Panc1 (cell line): ENCODE measurements around the gene PPP4R2. TPM values are rescaled to one million over a fixed set of nuclear protein-coding genes. Genes with fewer than 3 reads are reported as not detected.

ENCODE experiments used
- ATAC-seq: fragments of 200-7000 bp; cut with Tn5 transposase; 2 replicates; pipeline ENCODE4 v1.9.1; 2020; ENCODE audit warnings: mild to moderate bottlenecking, moderate library complexity
- BruUV-seq: library from RNA; stranded (reverse); fragments of 400-500 nt; replicated peaks from 2 replicates; lab custom pipeline; 2021; lab: Mats Ljungman, UMichigan
- CTCF ChIA-PET: fragments of 300-600 bp; sonication (Branson Sonifier 250); formaldehyde crosslinking; loops from one replicate; lab custom pipeline; 2022; ENCODE audit warnings: antibody characterized with exemption; lab: Charles Lee
- POLR2A ChIA-PET: fragments of 300-600 bp; sonication (Branson Sonifier 250); formaldehyde crosslinking; loops from one replicate; lab custom pipeline; 2022; ENCODE audit warnings: antibody characterized with exemption; lab: Charles Lee
- DNase-seq: peaks from one replicate; pipeline ENCODE4 v3.0.0-alpha.2; 2010; ENCODE audit warnings: low read depth, low spot score
- H3K27ac ChIP-seq: 2 replicates; pipeline ENCODE4 v1.5.1; 2011; ENCODE audit warnings: mild to moderate bottlenecking, low read length, inconsistent platforms
- H3K27me3 ChIP-seq: fragments of 200-500 bp; sonication (Bioruptor generic); 2 replicates; pipeline ENCODE4 v1.6.0; 2014; ENCODE audit warnings: low read length, inconsistent platforms; ENCODE audit not compliant: control insufficient read depth, insufficient read depth
- H3K36me3 ChIP-seq: fragments of 200-500 bp; sonication (Bioruptor generic); 2 replicates; pipeline ENCODE4 v1.5.1; 2014; ENCODE audit warnings: inconsistent platforms, mild to moderate bottlenecking, low read length, moderate library complexity; ENCODE audit not compliant: control insufficient read depth, insufficient read depth
- H3K4me1 ChIP-seq: 2 replicates; pipeline ENCODE4 v1.5.1; 2011; ENCODE audit warnings: inconsistent platforms, mild to moderate bottlenecking, low read length, moderate library complexity; ENCODE audit not compliant: control insufficient read depth, insufficient read depth
- H3K4me3 ChIP-seq, 2 experiments: 2 replicates each; pipeline ENCODE4 v1.5.1; 2011 to 2012; ENCODE audit warnings: low read depth in 2 of 2, low read length in 2 of 2, mild to moderate bottlenecking in 2 of 2, inconsistent platforms in 1 of 2, moderate library complexity in 1 of 2
- H3K9me3 ChIP-seq: fragments of 200-500 bp; sonication (Bioruptor generic); 2 replicates; pipeline ENCODE4 v1.5.1; 2014; ENCODE audit warnings: low read depth, mild to moderate bottlenecking, inconsistent platforms, low read length, moderate library complexity; ENCODE audit not compliant: control insufficient read depth, insufficient read depth
- POLR2AphosphoS5 ChIP-seq: IDR thresholded peaks from 2 replicates; pipeline ENCODE4 v1.6.1; 2012; ENCODE audit warnings: mild to moderate bottlenecking, low read depth, low read length, moderate library complexity
- SIN3A ChIP-seq: IDR thresholded peaks from 2 replicates; pipeline ENCODE4 v1.6.1; 2012; ENCODE audit warnings: low read depth, mild to moderate bottlenecking, low read length, moderate library complexity, borderline replicate concordance; ENCODE audit not compliant: insufficient read depth
- TCF7L2 ChIP-seq: IDR thresholded peaks from 2 replicates; pipeline ENCODE4 v1.6.1; 2011; ENCODE audit warnings: mild to moderate bottlenecking, low read depth, low read length, inconsistent platforms
- in situ Hi-C: cut with HindIII; loops from 2 replicates; pipeline ENCODE4 v1.10.0; 2016; ENCODE audit warnings: low sequenced_read_pairs, low pct_unique_long_range_greater_than_20kb
- intact Hi-C: fragments of 100-400 bp; cut with micrococcal nuclease; formaldehyde crosslinking; loops from one replicate; pipeline ENCODE4 v1.10.0; 2022; ENCODE audit not compliant: unreplicated experiment
- total RNA-seq: library from RNA; stranded (reverse); gene quantifications from one replicate; pipeline ENCODE4 v1.2.1, GENCODE V29; 2021; ENCODE audit not compliant: unreplicated experiment
- TF ChIP-seq, protein P1 (sequence below): fragments of 450-650 bp; IDR thresholded peaks from 2 replicates; pipeline ENCODE4 v1.5.1; 2017; ENCODE audit warnings: mild to moderate bottlenecking
- TF ChIP-seq, protein P2 (sequence below), 2 experiments: IDR thresholded peaks; 2 replicates each; pipeline ENCODE4 v1.6.1; 2011 to 2012; ENCODE audit warnings: low read depth in 2 of 2, control low read depth in 1 of 2, low read length in 1 of 2, mild to moderate bottlenecking in 1 of 2, moderate library complexity in 1 of 2; ENCODE audit not compliant: insufficient read depth in 1 of 2

The PPP4R2 gene
- total RNA-seq, 1 experiment from 2014 or later = 59.8 TPM

DNA sequence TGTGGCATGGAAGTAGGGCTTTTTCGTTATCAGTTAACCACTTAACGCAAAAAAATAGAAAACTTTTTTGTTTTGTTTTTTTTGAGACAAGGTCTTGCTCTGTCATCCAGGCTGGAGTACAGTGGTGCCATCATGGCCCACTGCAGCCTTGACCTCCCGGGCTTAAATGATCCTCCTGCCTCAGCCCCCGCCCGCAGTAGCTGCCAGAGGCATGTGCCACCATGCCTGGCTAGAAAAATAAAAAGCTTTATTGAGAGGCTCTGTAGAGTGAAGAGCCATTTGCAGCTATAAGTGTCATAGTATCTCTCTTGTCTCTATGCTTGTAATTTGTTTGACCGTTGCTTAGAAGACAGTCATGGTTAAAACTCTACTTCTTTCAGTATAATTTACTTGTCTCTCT, 13.5 kb downstream of the PPP4R2 start:
- in situ Hi-C loops = no loop called here
- H3K4me1 ChIP-seq = no peaks in the 10 kb centered on the region; the same call in none of the 2 replicates
- H3K27me3 ChIP-seq = no peaks in the 10 kb centered on the region
- H3K4me3 ChIP-seq = no peak overlapping the region
- CTCF ChIA-PET = no interaction called here
- POLR2A ChIA-PET = no interaction called here
- DNase-seq (no peak), ATAC-seq (no peak)
- H3K9me3 ChIP-seq = no peaks in the 10 kb centered on the region
- no peak overlapping the region for H3K27ac ChIP-seq
- no TSS peak for BruUV-seq
- H3K36me3 ChIP-seq = peaks cover 6% of the 10 kb centered on the region
- intact Hi-C loops = no loop called here
- no peak for TF ChIP-seq TCF7L2
- TF ChIP-seq, protein P1, sequence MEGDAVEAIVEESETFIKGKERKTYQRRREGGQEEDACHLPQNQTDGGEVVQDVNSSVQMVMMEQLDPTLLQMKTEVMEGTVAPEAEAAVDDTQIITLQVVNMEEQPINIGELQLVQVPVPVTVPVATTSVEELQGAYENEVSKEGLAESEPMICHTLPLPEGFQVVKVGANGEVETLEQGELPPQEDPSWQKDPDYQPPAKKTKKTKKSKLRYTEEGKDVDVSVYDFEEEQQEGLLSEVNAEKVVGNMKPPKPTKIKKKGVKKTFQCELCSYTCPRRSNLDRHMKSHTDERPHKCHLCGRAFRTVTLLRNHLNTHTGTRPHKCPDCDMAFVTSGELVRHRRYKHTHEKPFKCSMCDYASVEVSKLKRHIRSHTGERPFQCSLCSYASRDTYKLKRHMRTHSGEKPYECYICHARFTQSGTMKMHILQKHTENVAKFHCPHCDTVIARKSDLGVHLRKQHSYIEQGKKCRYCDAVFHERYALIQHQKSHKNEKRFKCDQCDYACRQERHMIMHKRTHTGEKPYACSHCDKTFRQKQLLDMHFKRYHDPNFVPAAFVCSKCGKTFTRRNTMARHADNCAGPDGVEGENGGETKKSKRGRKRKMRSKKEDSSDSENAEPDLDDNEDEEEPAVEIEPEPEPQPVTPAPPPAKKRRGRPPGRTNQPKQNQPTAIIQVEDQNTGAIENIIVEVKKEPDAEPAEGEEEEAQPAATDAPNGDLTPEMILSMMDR = no peak
- no peak for TF ChIP-seq POLR2AphosphoS5
- TF ChIP-seq, protein P2, sequence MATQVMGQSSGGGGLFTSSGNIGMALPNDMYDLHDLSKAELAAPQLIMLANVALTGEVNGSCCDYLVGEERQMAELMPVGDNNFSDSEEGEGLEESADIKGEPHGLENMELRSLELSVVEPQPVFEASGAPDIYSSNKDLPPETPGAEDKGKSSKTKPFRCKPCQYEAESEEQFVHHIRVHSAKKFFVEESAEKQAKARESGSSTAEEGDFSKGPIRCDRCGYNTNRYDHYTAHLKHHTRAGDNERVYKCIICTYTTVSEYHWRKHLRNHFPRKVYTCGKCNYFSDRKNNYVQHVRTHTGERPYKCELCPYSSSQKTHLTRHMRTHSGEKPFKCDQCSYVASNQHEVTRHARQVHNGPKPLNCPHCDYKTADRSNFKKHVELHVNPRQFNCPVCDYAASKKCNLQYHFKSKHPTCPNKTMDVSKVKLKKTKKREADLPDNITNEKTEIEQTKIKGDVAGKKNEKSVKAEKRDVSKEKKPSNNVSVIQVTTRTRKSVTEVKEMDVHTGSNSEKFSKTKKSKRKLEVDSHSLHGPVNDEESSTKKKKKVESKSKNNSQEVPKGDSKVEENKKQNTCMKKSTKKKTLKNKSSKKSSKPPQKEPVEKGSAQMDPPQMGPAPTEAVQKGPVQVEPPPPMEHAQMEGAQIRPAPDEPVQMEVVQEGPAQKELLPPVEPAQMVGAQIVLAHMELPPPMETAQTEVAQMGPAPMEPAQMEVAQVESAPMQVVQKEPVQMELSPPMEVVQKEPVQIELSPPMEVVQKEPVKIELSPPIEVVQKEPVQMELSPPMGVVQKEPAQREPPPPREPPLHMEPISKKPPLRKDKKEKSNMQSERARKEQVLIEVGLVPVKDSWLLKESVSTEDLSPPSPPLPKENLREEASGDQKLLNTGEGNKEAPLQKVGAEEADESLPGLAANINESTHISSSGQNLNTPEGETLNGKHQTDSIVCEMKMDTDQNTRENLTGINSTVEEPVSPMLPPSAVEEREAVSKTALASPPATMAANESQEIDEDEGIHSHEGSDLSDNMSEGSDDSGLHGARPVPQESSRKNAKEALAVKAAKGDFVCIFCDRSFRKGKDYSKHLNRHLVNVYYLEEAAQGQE (IDR thresholded peaks at IDR 0.05; ENCODE audit: insufficient read depth in 1 of 2, low read depth in 2 of 2, low read length in 1 of 2) = no peak
- TF ChIP-seq SIN3A = no peak

- Histone ChIP-seq H3K27ac (no peak overlapping the region), H3K27me3 (no peaks in the 10 kb centered on the region), H3K4me3 (no peak overlapping the region), H3K36me3 (no peaks in the 10 kb centered on the region; the same call in none of the 2 replicates), H3K4me1 (peaks cover 9% of the 10 kb centered on the region), H3K9me3 (no peaks in the 10 kb centered on the region)
- intact Hi-C loops = no loop called here
- no TSS peak for BruUV-seq
- ATAC-seq (no peak), DNase-seq (no peak)
- in situ Hi-C loops = no loop called here
- TF ChIP-seq, protein P2 (IDR thresholded peaks at IDR 0.05; ENCODE audit: insufficient read depth in 1 of 2, low read depth in 2 of 2, low read length in 1 of 2) = no peak
- TF ChIP-seq TCF7L2 (no peak), SIN3A (no peak), POLR2AphosphoS5 (no peak)
- TF ChIP-seq, protein P1 = no peak
- CTCF ChIA-PET = no interaction called here
- POLR2A ChIA-PET = no interaction called here
Measured at GRCh38 chr3:73018298-73018697, 21.7 kb downstream of the PPP4R2 start.
